DMS114 treated with DMSO at 0.1 percent for 48 hours (cell line): Measurements from ENCODE around the gene CHCT1.

Source experiments
- DNase-seq: peaks from one replicate; lab custom pipeline; 2025; ENCODE audit not compliant: unreplicated experiment; lab: John Stamatoyannopoulos, UW

Gene CHCT1

DNA sequence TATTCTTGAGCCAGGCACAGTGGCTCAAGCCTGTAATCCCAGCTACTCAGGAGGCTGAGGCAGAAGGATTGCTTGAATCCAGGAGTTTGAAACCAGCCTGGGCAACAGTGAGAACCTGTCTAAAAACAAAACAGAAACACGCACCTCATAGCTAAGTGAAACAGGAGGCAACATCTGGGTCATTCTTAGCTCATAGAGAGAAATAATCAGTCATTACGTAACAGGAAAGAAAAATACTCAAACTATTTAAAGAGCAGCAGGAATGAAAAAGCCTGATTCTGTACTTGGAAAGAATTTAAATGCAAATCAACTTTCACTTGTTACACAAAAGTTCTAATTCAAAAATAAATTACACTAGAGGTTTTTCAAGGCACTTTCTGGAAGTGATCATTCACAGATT lies 17.2 kb downstream of the CHCT1 start:
- no peak for DNase-seq

DNA sequence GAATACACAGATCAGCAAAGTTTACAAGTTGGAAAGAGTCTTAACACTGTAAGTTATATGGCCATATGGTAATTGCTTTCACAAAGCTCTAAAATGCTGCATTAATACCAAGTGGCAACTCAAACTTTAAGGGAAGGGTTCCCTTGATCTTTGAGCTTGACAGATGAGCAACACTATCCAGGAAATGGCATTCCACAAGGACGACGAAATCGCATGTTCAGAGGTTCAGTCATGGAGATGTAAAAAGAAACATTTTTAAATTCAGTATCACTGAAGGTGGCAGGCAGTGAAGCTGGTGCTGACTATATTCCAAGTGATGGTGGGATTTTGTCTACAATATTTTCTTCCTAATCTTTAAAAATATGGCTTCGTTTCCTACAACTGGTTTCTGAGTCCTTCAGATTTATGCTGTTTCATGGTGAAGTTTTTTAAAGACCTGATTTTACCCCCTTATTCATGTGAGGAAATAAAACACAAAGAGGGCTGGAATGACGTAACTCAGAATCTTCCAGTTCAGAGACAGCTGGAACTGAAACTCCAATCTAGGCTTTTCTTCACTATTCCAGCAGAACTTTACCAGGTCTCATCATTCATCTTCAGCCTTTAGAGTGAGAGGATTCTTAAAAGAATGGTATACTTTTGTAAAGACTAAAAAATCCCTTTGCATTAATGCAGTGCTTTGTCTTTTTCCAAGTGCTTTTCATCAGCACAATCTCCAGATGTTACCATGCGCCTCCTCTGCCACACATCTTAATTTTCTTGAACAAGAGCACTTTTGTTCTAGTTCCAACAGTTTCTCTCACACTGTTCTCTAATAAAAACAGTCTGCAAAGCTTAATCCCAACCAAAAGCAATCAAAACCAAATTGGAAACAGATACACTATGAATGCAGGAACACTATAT lies 20.2 kb downstream of the CHCT1 start:
- DNase-seq: no peak

DNA sequence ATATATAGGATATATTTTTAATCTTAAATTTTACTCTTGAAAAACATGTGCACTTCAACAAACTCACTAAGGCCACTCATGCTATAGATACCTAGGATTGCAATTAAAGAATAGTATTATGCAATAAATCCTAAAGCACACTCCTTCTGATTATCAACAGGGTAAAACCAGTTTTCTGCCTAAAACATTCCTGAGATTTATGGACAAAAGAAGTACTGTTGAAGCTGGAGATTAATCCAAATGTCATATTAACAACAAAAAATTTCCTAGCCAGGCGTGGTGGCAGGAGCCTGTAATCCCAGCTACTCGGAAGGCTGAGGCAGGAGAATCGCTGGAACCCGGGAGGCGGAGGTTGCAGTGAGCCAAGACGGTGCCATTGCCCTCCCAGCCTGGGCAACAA lies 21.4 kb downstream of the CHCT1 start:
- DNase-seq: no peak

DNA sequence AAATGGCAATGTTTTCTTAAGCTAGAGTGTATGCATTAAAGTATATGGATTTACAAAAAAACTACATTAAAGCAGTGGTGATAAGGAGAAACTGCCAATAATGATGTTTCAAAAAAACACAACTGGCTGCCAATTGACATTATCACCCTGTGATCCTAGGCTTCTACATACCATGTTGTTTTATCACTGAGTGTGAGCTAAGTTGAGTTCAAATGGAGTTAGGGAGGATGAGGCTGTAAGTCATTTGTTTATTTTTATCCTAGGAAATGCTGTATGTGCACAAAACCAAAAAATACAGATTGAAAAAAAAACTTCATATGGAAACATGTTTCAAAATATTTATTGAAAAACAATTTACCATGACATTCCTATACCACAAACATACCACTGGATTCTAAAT lies 22.9 kb downstream of the CHCT1 start:
- no peak for DNase-seq

DNA sequence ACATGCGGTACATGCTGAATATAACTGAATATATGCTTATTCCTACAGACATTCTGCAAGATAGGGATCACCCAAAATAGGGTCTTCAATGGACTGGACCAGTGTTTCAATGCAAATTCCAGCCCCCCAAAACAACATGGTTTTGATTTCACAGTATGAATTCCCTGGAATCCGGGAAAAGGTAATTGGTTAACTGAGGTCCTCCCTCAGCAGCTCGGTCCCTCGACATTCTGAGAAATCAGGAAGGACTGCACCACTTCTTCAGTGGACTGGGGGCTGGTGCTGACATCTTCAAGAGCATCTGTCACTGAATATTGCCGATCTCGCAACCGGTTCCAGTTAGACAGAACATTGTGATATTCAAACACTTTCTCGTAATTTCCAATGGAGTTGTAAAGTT lies 25.1 kb downstream of the CHCT1 start:
- DNase-seq: no peak

DNA sequence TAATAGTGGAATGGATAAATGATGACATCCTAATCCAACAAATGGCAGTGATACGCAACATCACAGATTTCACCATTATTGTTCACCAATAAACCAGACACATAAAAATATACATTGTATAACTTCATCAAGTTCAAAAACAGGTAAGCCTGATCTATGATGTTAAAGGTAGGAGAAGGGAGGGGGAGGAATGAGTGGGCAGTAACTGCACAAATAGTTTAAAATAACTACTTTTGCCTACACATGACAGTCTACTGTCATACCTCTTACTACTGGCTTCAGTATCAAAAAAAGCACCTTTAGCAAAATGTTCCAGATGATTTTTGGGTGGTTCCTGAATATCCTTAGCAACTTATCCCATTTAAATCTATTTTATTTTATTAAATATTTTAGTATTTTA lies 28.8 kb downstream of the CHCT1 start:
- DNase-seq: no peak

DNA sequence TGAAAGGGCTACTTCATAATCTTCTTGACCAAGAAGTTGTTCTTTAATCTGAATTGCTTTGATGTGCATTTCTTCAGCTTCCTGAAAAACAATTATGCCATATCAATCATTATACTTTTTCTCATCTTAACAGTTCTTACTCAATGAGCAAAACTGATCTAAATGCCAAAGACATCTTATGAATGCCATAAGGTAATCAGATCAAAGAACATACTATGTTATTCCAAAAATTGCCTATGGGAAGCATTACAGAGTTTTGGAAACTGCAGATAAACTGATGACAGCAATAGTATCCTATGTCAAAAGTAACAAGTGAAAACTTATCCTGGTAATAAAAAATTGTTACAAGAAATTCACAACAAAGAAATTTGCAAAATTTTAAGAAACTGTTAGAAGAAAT lies 29.7 kb downstream of the CHCT1 start:
- no peak for DNase-seq

DNA sequence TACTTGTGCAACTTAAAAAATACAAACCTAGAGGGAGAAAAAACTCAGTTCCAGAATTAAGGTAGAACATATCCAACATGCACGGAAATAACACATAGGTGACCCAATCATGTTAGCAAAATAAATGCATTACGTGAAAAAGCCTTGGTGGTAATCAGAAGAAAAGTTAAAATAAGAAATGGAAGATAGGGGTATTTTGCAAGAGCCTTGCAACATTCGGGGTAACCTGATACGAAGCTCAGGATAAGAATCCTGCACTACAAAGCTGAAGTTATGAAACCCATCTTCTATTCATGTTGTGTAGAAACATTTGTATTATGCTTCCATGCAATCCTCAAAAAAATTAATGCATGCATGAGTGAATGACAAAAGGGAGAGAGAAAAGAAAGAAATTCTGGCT lies 33.1 kb downstream of the CHCT1 start:
- no peak for DNase-seq

DNA sequence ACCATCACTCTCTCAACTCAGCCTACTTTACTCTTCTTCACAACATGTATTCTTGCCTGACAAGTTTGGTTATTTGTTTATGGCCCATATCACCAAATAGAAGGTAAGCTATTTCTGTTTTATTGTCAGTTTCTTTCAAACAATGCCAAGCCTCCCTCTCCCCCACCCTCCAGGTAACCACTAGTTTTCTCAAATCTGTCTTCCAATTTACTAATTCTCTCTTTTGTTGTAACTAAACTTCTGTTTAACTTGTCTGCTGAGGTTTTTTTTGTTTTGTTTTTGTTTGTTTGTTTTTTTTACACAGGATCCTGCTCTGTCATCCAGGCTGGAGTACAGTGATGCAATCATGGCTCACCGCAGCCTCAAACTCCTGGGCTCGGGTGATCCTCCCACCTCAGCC lies 34.9 kb downstream of the CHCT1 start:
- no peak for DNase-seq

DNA sequence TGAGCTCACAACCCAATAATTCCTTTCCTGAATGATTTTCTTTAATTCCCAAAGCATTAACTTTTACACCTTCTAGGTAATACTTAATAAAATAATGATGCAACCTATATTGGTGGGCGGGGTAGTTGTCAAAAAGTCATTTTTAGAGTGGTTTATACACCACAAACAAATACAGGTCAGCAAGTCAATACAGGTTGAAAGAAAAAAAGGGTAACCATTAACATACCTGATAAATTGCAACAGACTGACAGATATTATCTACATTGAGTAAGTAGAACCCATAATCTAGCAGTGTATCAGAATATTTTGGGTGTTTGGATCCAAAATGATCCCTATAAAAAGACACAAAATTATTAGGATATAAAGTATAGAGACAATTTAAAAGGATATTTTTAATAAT lies 39.3 kb downstream of the CHCT1 start:
- DNase-seq: no peak

DNA sequence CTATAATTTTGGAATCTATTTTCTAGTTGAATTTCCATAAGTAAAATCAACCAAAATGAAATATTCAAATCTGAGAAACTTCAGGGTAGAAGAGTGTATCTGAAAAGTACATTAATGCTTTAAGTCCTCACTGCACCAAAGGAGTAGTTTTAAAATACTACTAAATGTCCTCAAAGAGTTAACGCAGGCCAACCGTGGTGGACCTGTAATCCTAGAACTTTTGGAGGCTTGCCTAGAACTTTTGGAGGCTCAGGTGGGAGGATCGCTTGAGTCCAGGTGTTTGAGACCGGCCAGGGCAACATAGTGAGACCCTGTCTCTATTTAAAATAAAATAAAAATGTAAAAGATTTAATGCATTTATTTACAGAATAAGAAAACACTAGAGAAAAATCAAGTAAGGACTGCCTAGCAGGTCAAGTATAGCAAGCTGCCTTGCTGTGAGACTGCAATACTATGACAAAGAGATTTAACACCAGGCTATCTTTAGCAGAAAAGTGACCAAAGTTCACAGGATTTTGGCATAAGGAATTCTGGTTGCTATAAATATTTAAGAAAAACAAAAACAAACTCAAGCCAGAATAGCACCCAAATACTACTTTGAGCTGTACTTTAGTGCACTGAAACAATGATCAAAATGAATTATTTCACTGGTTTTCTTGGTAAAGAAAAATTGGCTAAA lies 41.0 kb downstream of the CHCT1 start:
- no peak for DNase-seq

DNA sequence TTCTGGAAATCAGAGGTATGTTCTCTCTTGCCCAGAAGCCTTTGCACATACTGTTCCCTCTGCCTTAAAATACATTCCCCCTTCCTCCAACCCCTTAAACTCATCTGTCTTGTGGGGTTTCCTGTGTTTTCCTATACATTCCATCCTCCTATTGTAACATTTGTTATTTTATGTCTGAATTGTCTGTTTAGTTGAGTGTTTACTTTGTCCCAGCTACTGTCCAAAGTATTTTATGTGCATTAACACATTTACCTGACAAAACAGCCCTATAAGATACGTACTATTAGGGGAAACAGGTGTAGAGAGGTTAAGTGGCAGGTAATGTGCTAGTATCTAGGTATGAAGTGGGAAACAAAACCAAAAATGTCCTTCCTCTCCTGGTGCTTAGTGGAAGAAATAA lies 42.1 kb downstream of the CHCT1 start:
- DNase-seq: no peak

DNA sequence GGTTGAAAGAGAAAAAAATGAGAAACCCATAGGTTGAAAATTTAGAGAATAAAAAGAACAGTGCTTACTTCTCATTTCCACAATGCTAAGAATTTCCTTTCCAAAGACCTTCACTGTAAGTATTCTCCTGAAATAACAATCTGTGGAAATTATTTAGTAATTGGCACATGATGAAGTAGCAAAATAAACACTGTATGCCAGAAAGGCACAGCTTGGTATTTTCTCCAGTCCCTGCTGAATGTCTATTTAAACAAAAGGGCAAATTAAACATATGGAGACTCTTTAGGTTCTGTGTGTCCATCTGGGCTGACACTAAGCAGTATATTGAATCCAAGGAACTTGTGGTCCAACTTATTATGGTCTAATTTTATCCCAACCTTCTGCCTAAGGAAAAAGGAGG lies 46.1 kb downstream of the CHCT1 start:
- no peak for DNase-seq

DNA sequence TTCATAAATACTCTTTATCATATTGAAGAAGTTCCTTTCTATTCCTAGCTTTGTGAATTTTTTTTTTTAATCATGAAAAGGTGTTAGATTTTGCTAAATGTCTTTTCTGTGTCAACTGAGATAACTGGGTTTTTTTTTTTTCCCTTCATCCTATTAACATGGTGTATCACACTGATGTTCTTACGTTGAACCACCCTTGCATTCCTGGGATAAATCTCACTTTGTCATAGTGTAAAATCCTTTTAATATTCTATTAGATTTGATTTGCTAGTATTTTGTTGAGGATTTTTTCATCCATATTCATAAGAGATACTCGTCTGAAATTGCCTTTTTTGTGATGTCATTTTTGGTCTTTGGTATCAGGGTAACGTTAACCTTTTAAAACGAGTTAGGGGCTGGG lies 49.2 kb downstream of the CHCT1 start:
- no peak for DNase-seq

DNA sequence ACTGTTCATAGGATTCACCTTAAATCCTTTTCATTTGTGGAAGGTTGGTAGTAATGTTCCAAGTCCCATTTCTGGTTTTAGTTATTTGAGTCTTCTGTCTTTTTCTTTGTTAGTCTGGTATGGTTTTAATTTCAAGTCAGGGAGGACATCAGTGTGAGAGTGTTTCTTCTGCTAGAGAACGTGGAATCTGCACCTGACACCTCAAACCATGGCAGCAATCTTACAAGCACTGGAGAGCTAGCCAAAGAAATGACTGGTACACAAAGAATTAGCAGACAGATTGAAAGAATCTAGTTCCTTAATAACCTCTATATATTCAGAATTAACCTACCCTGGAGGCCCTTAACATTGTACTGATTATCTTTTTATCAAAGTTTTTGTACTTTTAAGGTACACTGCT lies 50.2 kb downstream of the CHCT1 start:
- DNase-seq: no peak

DNA sequence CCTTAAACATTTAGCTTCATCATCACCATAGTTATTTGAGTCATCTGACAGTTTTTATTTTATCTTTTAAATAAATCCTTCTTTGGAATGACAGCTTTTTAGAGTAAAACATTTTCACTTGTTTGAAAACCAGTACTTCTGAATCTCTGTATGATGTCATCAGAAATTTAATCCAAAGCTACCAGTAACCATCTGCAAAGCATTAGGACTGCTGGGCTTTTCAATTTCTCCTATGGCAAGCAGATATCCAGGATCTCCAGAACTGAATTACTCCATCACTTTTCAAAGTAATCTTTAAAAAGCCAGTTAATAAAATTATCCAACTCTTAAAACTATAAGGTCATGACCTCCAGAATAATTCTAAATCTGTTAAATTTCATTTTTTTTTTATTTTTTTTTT lies 51.5 kb downstream of the CHCT1 start:
- DNase-seq: no peak
